HL-60 (cell line): ENCODE measurements around the gene SPTB.

Experiments used
- GABPA ChIP-seq: IDR thresholded peaks from 2 replicates; pipeline ENCODE4 v1.6.1; 2012; ENCODE audit warnings: low read depth
- POLR2AphosphoS5 ChIP-seq: IDR thresholded peaks from 2 replicates; pipeline ENCODE4 v1.6.1; 2012; ENCODE audit warnings: low read depth
- REST ChIP-seq: IDR thresholded peaks from 2 replicates; pipeline ENCODE4 v1.6.1; 2012; ENCODE audit warnings: low read depth; ENCODE audit not compliant: insufficient replicate concordance
- SPI1 ChIP-seq: IDR thresholded peaks from 2 replicates; pipeline ENCODE4 v1.6.1; 2012; ENCODE audit warnings: low read depth, mild to moderate bottlenecking, borderline replicate concordance
- TF ChIP-seq, protein P1 (sequence below): IDR thresholded peaks from one replicate; pipeline ENCODE4 v1.5.1; 2011; ENCODE audit warnings: low read length, control low read depth, inconsistent platforms; ENCODE audit not compliant: insufficient read depth

DNA sequence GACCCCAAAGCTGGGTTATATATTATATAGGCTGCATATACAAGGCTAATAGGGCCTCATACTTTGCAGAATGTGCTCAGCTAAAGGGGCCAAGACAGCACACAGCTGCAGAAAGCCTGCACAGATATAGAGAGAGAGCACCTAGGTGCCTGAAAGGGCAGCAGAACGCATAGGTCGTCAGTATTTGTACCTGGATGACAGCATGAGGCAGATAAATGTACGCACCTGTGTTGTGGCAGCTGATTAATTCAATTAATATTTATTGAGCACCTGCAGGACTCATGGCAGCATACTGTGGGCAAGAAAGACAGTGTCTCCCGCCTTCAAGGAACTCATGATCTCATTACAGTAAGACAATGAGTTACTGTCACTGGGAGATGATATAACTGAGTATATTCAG, 33.4 kb downstream of the SPTB start:
- TF ChIP-seq, protein P1, sequence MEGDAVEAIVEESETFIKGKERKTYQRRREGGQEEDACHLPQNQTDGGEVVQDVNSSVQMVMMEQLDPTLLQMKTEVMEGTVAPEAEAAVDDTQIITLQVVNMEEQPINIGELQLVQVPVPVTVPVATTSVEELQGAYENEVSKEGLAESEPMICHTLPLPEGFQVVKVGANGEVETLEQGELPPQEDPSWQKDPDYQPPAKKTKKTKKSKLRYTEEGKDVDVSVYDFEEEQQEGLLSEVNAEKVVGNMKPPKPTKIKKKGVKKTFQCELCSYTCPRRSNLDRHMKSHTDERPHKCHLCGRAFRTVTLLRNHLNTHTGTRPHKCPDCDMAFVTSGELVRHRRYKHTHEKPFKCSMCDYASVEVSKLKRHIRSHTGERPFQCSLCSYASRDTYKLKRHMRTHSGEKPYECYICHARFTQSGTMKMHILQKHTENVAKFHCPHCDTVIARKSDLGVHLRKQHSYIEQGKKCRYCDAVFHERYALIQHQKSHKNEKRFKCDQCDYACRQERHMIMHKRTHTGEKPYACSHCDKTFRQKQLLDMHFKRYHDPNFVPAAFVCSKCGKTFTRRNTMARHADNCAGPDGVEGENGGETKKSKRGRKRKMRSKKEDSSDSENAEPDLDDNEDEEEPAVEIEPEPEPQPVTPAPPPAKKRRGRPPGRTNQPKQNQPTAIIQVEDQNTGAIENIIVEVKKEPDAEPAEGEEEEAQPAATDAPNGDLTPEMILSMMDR, result no peak
- TF ChIP-seq REST (no peak), POLR2AphosphoS5 (no peak), GABPA (no peak), SPI1 (no peak)
